Measurements from ENCODE around the gene PLXDC1.
"Not testable (repeated sequence)": the region's sequence is repeated elsewhere in the genome, so short reads cannot be mapped to it uniquely, and the experiment has no call there.

Gene PLXDC1

GRCh38 chr17:39063681-39064069, 87.8 kb downstream of the PLXDC1 start:
- DNase-seq (ENCODE audit: low read depth in 2 of 2): no peak

DNA sequence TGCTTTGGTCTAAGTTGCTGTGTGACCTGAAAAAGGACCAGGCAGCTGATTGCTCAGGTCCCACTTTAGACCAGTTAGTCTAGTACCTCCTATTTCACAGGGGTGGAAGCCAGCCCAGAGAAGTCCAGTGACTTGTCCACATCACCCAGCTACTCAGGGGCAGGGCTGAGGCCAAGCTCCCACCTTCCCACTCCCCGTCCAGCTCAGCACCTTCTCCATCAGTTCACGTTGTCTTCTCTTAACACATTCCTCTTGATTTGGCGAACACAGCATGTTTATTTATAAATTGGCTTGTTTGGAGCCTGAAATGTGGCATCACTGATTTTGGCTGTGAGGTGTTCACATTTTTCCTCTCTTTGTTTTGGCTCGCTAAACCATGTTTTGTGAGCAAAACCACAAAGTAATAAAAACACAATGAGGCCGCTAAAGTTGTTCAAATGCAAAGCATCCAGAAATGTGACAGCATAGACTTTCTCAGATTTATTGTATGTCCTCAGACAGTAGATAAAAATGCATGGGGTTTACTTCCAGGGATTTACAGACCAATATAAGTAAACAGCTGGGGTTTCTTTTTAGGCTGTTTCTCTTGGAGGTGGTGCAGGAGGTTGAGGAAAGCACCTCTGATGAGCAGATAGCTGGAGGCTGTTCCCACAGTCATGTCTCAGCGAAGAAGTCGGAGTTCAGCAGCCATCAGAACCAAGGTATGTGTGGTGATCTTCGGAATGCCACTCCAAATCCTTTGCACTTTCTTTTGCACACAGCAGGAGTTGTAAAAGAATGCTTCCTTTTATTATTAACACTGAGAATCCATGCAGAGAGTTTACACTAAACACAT, 88.4 kb downstream of the PLXDC1 start:
- no peak for DNase-seq (ENCODE audit: low read depth in 2 of 2)

- DNase-seq (ENCODE audit: low read depth in 2 of 2): no peak
Observed at GRCh38 chr17:39058524-39058923, 92.9 kb downstream of the PLXDC1 start.

DNA sequence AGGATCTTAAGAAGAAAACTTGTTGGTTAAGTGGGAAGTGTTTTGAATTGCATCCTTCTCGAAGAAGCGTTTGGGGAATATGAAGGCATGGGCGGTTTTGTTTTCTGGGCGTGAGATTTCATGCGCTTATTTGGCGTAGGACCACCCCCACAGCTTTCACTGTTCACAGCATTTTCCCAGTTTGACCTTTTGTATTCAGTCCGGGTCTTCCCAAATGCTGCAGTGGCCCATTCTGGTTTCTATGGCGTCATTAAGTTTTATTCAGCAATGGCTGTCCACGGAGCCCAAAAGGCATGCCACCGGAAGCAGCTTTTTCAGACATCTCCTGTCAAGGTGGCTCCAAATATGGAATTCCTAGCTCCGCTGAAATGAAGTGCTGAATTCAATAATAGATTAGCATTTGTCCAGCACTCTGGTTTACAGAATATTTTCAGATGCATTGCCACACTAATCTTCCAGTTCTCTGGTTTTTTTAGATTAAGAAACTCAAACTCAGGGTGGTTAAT, 93.7 kb downstream of the PLXDC1 start:
- DNase-seq (ENCODE audit: low read depth in 2 of 2): no peak

DNA sequence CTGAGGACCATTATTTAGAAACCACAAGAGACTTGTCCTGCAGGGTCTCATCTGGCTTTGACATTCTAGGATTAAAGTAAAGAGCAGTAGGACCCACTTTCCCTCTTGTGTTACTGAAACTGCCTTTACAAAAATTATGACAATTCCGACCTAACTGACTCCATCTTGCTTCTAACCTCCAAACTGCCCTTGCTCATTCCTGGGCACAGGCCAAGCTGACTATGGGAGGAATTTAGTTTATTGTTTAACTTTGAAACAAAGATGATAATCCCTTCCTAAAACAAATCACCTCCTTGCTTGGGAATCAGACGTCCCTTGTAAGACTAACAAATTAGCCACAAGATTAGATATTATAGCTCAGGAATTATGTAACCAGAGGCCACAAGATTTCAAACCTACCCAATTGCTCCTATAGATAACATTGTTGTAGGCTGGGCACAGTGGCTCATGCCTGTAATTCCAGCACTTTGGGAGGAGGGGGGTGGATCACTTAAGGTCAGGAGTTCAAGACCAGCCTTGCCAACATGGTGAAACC, 97.3 kb downstream of the PLXDC1 start:
- no peak for DNase-seq (ENCODE audit: low read depth in 2 of 2)

- not testable (repeated sequence) for DNase-seq (ENCODE audit: low read depth in 2 of 2)
Observed at GRCh38 chr17:39052423-39052822, 99.0 kb downstream of the PLXDC1 start.

DNA sequence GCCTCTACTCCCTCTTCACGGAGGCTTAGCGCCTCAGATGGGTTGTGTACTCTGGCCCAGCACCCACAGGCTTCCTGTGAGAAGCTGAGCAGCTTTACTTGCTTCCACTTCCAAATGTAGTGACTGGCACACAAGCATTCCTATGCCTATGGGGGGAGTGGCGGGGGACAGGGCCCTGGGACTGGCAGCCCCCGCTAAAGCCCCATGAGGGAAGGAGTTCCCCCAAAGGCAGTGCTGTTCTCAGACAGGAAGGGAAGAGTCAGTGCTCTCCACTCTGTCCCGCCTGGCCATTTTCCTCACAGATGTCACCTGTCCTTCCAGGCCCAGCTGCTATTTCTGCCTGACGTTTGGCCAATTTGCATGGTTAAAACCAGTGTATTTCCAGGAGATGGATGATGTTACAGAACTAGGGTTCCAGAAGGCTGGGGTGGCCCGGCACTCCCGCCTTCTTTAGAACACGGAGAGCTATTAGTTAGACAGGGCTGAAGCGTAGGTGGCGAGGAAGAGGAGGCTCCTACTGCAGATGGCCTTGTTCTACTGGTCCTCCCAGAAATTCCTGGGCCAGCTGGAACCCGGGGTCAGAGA, 100.3 kb downstream of the PLXDC1 start:
- no peak for DNase-seq (ENCODE audit: low read depth in 2 of 2)

GRCh38 chr17:39045948-39046679, 105.3 kb downstream of the PLXDC1 start:
- DNase-seq (ENCODE audit: low read depth in 2 of 2): no peak

GRCh38 chr17:39036009-39036408, 115.4 kb downstream of the PLXDC1 start:
- no peak for DNase-seq (ENCODE audit: low read depth in 2 of 2)

- DNase-seq (ENCODE audit: low read depth in 2 of 2): not testable (repeated sequence)
Observed at GRCh38 chr17:39035578-39035977, 115.9 kb downstream of the PLXDC1 start.

GRCh38 chr17:39028690-39029089, 122.7 kb downstream of the PLXDC1 start:
- DNase-seq (ENCODE audit: low read depth in 2 of 2): no peak

- DNase-seq (ENCODE audit: low read depth in 2 of 2): no peak
Observed at GRCh38 chr17:39027455-39028035, 123.9 kb downstream of the PLXDC1 start.

GRCh38 chr17:39026980-39027451, 124.4 kb downstream of the PLXDC1 start:
- DNase-seq (ENCODE audit: low read depth in 2 of 2): no peak

- not testable (repeated sequence) for DNase-seq (ENCODE audit: low read depth in 2 of 2)
Observed at GRCh38 chr17:39026346-39026745, 125.1 kb downstream of the PLXDC1 start.

DNA sequence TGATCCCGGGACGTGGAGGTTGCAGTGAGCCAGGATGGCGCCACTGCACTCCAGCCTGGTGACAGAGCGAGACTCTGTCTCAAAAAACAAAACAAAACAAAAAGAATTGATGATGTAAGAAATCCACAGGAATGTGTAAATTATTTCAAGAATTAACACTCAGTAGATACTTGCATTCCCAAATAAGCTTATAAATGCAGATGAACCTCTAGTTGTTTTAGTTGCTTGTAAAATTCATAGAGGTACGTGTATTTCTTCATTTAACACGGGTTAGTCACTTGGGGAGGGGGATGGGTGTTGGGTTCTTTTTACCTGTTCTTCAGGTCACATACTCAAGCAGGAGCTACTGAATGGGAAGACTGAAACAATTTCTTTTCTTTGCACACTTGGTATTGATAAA, 128.5 kb downstream of the PLXDC1 start:
- no peak for DNase-seq (ENCODE audit: low read depth in 2 of 2)

DNA sequence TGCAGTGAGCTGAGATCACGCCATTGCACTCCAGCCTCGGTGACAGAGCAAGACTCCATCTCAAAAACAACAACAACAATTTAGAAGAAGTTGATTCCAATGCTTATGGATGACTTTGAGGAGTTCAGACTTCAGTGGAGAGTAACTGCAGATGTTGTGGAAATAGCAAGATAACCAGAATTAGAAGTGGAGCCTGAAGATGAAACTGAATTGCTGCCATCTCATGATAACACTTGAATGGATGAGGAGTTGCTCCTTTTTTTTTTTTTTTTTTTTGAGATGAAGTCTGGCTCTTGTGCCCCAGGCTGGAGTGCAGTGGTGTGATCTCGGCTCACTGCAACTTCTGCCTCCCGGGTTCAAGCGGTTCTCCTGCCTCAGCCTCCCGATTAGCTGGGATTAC, 131.4 kb downstream of the PLXDC1 start:
- not testable (repeated sequence) for DNase-seq (ENCODE audit: low read depth in 2 of 2)

GRCh38 chr17:39018267-39019134, 132.9 kb downstream of the PLXDC1 start:
- DNase-seq (ENCODE audit: low read depth in 2 of 2): peak in 1 of 2 donors; percentile 27

- DNase-seq (ENCODE audit: low read depth in 2 of 2): no peak
Observed at GRCh38 chr17:39016193-39017153, 135.0 kb downstream of the PLXDC1 start.

- DNase-seq (ENCODE audit: low read depth in 2 of 2): no peak
Observed at GRCh38 chr17:39015546-39015935, 135.9 kb downstream of the PLXDC1 start.
